Measurements from ENCODE around the gene ETV2.
A peak's percentile ranks its signal among the peaks of the same experiment; 100 is the strongest.

Gene ETV2

DNA sequence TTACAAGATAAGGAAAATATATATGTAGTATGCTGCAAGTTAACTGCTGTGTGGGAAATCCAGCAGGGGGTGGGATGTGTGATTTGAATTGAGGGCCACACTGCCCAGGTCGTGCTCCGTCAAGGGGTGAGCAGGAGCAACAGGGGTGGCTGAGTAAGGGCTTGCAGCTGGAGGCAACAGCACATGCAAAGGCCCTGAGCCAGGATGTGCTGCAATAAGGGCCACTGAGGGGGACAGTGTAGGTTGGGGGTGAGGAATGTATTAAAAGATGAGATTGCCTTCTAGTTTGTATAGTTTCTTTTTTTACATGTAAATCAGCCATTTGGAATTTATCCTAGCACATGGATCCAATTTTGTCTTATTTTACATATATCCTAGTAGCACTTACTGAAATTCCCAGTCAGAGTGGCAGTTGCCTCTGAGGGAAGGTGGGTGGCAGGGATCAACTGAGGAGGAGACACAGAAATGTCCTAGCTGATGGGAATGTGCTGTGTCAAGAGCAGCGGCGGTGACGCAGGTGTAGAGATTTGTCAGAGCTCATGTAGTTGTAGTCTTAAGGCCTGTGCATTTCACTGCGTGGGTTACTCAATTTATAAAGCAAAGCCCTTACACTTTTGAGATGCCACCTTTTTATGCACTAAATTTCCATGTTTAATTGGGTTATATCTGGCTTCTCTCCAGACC is 18.1 kb upstream of the ETV2 start:
- DNase-seq (ENCODE audit: insufficient read length, low spot score) (no peak), FAIRE-seq (no peak)

DNA sequence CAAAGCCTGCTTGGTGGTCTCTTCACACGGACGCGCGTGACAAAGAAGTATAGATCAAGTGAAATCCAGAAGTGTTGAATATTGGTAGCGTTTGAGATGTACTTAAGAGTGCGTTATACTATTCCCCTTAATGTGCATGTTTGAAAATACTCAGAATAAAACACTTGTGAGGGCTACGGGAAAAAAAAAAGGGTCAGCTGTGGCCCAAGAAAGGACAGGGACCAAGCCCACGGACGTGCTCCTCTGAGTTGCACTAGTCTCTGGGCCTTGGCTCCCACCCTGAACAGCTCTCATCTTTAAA is 13.3 kb upstream of the ETV2 start:
- no peak for FAIRE-seq
- no peak for DNase-seq (ENCODE audit: insufficient read length, low spot score)

- DNase-seq (ENCODE audit: insufficient read length, low spot score) (peak; percentile 99), FAIRE-seq (peak; percentile 94)
Measured at GRCh38 chr19:35628565-35629331, 12.8 kb upstream of the ETV2 start, which contains the start of gene RBM42. TSS of gene RBM42 (plus strand) at chr19:35629036. CDS start at chr19:35629154, 118 bp downstream.

DNA sequence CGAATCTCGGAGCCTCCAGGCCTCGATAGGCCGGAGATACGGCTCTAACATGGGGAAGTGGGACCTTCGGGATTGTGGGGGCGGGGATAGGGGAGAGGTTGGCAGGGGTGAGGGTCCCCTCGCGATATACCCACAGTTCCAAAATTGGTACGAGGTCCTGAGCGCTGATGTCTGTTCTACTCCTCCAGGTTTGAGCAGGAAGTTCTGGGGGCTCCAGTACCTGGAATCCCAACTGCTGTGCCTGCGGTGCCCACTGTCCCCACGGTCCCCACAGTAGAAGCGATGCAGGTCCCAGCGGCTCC is 12.3 kb upstream of the ETV2 start:
- DNase-seq (ENCODE audit: insufficient read length, low spot score) (no peak), FAIRE-seq (no peak)

DNA sequence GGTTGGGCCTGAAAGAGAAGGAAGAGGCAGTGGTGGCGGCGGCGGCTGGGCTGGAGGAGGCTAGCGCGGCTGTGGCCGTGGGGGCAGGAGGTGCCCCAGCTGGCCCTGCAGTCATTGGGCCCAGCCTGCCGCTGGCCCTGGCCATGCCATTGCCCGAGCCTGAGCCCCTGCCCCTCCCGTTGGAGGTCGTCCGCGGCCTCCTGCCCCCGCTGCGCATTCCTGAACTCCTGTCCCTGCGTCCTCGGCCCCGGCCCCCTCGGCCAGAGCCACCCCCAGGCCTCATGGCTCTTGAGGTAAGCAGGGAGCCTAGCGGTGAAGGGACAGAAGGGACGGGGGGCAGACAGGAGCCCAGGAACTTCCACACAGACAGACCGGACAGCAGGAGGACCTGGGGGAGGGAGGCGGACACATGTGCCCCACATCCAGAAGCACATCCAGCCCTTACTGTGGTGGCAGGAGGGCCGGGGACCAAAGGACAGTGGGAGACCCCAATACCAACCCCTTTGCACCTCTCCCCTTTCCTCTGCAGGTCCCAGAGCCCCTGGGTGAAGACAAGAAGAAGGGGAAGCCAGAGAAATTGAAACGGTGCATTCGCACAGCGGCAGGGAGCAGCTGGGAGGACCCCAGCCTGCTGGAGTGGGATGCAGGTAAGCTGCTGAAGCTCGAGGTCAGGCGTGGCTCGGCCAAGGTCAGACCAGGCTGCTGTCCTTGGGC is 7.7 kb upstream of the ETV2 start:
- FAIRE-seq: no peak
- no peak for DNase-seq (ENCODE audit: insufficient read length, low spot score)

- DNase-seq (ENCODE audit: insufficient read length, low spot score) (no peak), FAIRE-seq (no peak)
Measured at GRCh38 chr19:35636651-35637050, 4.9 kb upstream of the ETV2 start.

DNA sequence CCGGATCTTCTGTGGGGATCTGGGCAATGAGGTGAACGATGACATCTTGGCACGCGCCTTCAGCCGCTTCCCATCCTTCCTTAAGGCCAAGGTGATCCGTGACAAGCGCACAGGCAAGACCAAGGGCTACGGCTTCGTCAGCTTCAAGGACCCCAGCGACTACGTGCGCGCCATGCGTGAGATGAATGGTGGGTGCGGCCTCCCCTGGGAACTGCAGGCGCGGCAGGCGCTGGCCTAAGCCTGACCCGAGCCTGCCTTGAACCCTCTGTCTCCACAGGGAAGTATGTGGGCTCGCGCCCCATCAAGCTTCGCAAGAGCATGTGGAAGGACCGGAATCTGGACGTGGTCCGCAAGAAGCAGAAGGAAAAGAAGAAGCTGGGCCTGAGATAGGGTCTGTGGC is 4.4 kb upstream of the ETV2 start:
- DNase-seq (ENCODE audit: insufficient read length, low spot score) (no peak), FAIRE-seq (no peak)

- no peak for DNase-seq (ENCODE audit: insufficient read length, low spot score)
- FAIRE-seq: no peak
Measured at GRCh38 chr19:35639321-35639639, 2.3 kb upstream of the ETV2 start.

DNA sequence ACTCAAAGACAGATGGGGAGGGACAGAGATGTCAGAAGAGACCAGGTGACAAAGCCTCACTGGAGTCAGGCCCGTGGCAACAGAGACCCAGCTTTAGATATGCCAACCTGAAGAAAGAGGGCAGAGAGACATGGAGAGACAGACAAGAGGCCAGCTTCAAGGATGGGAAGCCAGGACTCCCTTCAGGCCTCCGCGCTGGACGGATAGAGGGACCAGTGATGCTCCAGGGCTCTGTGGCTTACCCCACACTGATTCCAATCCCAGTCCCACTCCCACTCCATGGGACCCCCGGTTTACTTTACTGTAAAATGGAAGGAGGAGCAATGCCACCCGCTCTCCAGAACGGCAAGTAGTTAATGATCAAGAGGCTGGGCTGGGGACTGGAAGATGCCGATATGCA is 1.7 kb upstream of the ETV2 start:
- no peak for FAIRE-seq
- DNase-seq (ENCODE audit: insufficient read length, low spot score): no peak

DNA sequence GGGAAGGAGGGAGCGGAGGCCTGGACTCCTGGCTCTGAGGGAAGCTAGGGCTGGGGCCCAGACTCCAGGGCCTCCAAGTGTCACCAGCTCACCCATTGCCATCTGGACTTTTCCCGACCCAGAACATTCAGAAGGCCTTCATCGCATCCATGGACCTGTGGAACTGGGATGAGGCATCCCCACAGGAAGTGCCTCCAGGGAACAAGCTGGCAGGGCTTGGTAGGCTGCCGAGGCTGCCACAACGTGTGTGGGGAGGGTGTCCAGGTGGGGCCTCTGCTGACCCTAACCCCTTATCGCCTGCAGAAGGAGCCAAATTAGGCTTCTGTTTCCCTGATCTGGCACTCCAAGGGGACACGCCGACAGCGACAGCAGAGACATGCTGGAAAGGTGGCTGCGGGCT is 767 bp downstream of the ETV2 start:
- DNase-seq (ENCODE audit: insufficient read length, low spot score): no peak
- FAIRE-seq: no peak

GRCh38 chr19:35642798-35643254 is 1.3 kb downstream of the ETV2 start:
- FAIRE-seq (no peak), DNase-seq (ENCODE audit: insufficient read length, low spot score) (no peak)

DNA sequence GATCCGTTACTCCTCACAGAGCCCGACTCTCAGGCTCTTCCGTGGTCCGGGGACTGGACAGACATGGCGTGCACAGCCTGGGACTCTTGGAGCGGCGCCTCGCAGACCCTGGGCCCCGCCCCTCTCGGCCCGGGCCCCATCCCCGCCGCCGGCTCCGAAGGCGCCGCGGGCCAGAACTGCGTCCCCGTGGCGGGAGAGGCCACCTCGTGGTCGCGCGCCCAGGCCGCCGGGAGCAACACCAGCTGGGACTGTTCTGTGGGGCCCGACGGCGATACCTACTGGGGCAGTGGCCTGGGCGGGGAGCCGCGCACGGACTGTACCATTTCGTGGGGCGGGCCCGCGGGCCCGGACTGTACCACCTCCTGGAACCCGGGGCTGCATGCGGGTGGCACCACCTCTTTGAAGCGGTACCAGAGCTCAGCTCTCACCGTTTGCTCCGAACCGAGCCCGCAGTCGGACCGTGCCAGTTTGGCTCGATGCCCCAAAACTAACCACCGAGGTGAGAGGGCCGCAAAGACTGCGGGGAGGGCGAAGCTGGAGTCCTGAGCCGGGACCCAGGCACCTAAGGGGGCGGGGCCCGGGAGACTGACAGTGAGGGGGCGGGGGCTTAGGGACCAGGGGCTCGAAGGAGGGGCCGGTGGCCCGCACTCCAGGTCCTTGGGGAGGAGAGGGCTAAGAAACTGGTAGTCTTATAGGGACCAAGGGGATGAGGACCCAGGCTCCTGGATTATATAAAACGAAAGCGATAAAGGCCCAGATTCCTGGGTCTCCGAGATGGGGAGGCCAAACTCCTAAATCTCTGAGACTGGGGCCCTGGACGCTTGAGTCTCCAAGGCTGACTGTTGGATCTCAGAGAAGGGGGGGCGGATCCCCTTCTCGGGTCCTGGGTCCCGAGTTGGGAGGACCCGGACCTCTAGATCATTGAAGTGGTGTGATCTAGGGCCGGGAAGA is 2.0 kb downstream of the ETV2 start:
- DNase-seq (ENCODE audit: insufficient read length, low spot score) (peak; percentile 92), FAIRE-seq (peak; percentile 20)

GRCh38 chr19:35644206-35644986 is 2.9 kb downstream of the ETV2 start:
- DNase-seq (ENCODE audit: insufficient read length, low spot score) (no peak), FAIRE-seq (no peak)

- no peak for FAIRE-seq
Measured at GRCh38 chr19:35644987-35645679, 3.6 kb downstream of the ETV2 start.

GRCh38 chr19:35645680-35646511 is 4.4 kb downstream of the ETV2 start:
- no peak for DNase-seq (ENCODE audit: insufficient read length, low spot score)
- FAIRE-seq: no peak

More at GRCh38 chr19:35644987-35645679, 3.6 kb downstream of the ETV2 start:
- no peak for DNase-seq (ENCODE audit: insufficient read length, low spot score)

- FAIRE-seq (peak; percentile 83), DNase-seq (ENCODE audit: insufficient read length, low spot score) (peak; percentile 99)
Measured at GRCh38 chr19:35648017-35648961, 6.7 kb downstream of the ETV2 start, which contains the start of gene COX6B1. TSS of gene COX6B1 (plus strand) at chr19:35648323. CDS start at chr19:35651244, 2,921 bp downstream.

DNA sequence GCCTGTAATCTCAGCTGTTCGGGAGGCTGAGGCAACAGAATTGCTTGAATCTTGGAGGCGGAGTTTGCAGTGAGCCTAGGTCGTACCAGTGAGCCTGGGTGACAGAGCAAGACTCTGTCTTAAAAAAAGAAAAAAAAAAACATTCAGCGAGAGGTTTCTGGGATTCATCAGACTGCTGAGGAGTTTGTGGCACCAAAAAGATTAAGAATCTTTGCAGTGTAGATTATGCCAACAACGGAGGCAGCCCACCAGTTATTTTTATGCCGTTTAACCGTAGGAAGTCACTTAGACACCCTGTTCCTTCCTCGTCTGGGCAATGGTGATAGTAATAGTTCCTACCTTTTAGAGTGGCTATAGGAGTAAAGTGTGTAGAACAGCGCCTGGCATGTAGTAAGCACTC is 9.0 kb downstream of the ETV2 start:
- DNase-seq (ENCODE audit: insufficient read length, low spot score): no peak
- no peak for FAIRE-seq

Data from HTR-8/SVneo (cell line).